HUDEP-2 (cell line): ENCODE data around the gene COL4A1.
A peak's percentile ranks its signal among the peaks of the same experiment; 100 is the strongest.

Source experiments
- DNase-seq, 76 experiments: peaks; one replicate each; lab custom pipeline; 2025; ENCODE audit not compliant: unreplicated experiment in 76 of 76; lab: John Stamatoyannopoulos, UW

Gene COL4A1

DNA sequence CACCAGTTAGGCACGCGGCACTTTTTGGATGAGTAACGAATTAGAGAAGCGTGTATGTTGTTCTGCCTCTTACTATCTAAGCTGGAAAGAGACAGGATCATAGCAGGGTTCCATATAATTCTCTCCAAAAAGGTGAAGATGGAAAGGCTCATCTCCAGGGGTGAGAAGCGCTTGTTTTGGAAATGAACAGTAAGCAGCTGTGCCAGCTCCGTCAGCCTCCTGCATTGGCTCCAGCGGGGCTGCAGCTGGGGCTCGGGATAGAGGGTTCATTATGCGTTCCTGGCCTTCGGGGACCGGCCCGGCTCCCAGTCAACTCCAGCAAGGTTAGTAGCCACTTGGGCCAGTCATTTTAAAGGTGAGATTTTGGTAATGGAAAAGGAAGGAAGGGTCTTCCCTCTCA is 155.5 kb downstream of the COL4A1 start:
- DNase-seq, result no peak

DNA sequence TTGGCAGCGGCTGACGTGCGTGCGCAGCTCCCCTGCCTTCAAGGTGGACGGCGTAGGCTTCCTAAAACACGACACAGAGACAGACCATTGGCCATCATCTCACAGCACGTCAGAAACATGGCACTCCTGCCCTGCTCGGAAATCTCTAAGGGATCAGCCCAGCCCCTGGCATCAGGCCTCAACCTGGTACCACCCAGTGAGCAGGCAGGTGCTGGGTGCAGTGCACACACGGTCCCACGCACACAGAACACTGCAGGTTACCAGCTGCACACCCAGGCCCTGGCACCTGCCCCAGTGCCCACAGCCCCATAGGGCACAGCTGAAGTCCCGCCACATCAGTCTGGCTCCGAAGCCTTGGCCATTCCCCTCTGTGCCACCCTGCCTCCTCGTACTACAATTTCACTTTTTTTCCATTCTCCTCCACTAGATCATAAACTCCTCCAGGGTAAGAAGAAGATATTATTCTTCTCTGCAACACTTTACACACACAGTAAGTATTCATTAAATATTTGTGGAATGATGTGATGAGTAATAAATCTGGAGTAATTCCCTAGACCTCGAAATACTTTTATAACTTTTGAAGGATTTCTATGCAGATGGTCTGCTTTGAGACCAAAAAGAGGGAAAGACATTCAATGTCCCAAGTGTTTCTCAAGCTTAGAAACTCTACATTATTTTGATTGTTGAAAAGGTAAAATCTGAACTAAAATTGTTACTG is 156.4 kb downstream of the COL4A1 start:
- DNase-seq, result no peak

GRCh38 chr13:110149036-110149435 is 157.9 kb downstream of the COL4A1 start:
- DNase-seq, result no peak

GRCh38 chr13:110140099-110140498 is 166.9 kb downstream of the COL4A1 start:
- no peak for DNase-seq

DNA sequence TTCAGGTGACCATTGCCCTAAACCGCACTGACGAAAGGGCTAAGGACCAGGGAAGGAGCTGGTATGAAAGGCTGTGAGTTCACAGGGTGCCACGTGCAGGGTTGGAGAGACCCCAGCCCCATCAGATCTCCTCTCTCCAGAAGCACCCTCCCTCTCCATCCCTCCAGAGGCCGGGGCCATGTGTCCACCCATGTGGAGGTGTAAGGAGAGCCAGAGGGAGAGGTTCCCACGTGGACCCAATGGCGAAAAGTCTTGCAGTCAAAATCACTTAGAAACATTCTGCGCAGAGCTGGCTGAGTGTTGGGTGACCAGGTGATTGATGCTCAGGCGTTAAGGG is 168.3 kb downstream of the COL4A1 start:
- no peak for DNase-seq

DNA sequence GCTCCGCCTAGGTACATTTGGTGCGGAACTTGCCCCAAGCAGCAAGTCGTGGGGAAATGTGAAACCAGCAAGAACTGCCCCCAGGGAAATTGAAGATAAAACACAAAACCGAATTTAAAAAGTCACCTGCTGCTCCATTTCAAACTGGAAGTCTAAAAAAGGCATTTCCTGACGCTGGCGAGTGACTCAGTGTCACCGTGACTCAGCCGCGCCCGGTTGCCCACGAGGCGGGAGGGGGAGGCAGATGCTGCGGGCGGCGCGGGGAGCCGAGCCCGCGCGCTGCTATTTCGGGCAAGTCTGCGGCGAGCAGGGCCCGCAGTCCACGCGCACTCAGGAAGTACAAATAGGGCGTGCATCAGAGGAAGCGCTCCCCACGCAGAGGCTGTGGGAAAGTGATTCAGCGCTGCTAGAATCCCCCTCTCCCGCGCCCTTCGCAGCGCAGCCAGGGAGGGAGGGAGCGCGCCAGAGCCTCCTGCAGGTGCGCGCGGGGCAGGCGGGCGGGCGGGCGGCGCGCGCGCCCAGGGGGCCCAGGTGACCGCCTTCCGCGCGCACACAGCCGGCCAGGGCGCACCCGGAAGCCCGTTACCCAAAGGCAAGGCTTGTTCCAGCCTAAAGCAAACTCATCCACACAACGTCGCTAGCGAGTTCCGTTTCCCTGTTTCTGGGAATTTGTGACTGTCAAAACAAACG is 168.8 kb downstream of the COL4A1 start:
- peak in 26 of 76 experiments; percentile 2 to 45 (median 17) for DNase-seq

- peak in 18 of 76 experiments; percentile 2 to 41 (median 18) for DNase-seq
Observed at GRCh38 chr13:110137680-110138009, 169.3 kb downstream of the COL4A1 start.

- no peak for DNase-seq
Observed at GRCh38 chr13:110136660-110137585, 170.0 kb downstream of the COL4A1 start.

DNA sequence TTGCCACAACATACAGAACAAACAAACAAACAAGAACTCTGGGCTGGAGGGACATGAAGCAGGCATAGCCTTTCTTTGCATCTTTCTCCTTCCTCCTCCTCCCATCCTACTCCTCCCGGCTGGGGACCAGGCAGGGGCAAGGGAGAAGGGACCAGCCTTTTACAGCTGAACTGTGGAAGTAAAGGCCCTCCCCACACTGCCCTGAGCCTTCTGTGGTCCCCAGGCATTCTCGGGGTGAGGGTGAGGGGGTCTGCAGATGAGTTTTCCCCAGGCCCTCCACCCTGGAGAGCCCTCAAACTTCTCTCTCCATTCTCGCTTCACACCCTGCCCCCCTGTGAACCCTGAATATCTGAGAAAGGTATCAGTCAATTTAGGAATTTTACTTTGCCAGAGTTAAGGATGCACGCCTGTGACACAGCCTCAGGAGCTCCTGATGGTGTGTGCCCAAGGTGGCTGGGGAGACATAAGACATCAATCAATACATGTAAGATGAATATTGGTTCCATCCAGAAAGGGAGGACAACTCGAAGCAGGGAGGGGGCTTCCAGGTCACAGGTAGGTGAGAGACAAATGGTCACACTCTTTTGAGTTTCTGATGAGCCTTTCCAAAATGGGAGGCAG is 170.9 kb downstream of the COL4A1 start:
- no peak for DNase-seq

DNA sequence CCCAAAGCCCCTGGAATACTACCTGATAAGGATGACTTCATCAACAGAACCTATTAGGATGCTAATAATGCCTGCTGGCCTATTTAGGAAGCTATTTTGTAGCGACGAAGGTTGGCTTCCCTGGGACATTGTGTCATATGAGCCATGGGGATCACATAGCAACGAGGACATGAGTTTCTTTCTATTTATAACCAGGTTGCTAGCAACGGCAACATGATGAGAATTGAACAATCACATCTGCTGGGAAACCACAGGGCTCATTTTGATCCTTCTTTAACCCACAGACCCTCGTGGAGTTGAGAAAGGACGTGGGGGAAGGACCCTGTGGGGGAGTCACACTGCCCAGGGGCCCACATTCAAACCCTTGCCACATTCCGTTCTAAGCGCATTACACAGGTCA is 172.2 kb downstream of the COL4A1 start:
- no peak for DNase-seq

DNA sequence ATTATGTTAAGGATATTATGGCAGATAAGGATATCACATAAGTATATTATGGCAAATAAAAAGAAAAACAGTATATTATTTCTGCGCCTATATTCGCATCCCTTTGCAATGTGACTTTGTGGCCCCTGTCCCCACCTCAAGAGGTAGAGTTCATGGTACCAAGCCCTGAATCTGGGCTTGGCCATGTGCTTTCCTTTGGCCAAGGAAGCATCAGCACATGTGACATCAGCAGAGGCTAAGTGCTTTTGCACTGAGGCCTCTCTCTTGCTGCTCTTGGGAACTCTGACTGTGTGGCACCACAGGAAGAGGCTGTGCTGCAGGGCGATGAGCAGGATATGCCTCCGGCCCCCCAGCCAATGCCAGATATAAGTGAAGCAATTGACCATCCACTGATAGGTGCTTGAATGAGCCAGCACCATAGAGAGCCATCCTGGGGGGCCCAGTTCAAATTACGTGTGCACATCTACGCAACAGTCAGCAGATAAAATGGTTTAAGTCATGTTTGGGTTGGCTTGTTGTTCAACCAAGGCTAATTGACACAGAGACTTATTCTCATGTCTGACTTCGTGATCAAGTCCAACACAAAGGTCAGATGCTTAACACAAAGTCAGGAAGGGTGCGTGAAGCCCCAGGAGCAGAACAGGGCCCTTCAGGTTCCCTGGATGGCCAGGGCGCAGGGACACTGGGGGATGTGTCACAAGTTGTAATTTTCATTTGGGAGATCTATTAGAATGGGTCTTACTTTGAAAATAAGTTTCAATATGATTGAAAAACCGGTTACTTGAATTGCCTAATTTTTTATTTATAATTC is 173.3 kb downstream of the COL4A1 start:
- no peak for DNase-seq

- no peak for DNase-seq
Observed at GRCh38 chr13:110132225-110132982, 174.6 kb downstream of the COL4A1 start.

DNA sequence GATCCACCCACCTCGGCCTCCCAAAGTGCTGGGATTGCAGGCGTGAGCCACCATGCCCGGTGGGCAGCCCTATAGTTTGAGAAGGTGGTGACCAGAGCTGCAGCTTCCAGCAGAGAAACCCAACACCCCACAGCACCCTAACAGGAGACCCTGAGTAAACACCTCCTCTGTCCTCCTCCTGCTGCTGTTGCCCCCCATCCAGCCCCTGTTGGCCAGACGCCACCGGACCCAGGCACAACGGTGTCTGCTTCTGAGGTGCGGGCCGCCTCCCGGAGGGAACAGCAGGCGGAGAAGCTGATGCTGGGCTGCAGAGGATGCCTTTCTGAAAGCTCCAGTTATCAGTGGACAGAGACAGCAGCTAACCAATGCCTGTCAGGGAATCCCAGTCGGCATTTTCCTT is 175.5 kb downstream of the COL4A1 start:
- no peak for DNase-seq

DNA sequence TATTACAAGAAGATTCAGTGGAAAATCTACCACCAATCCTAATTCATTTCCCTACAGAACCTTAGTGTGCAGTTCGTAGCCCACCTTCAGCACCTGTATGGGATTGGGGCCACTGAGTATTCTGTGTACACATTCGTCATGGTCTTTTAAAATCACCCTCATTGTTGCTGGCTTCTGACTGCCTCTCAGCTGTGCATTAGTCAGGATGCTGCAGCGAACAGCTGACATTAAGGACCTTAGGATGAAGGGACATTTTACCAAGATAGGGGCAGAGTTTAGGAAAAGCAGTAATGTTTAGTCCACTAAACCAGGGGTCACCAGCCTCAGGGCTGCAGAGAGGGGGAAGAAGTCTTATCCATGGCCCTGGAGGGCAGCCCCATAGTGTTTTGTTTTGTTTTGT is 176.5 kb downstream of the COL4A1 start:
- DNase-seq, result no peak

DNA sequence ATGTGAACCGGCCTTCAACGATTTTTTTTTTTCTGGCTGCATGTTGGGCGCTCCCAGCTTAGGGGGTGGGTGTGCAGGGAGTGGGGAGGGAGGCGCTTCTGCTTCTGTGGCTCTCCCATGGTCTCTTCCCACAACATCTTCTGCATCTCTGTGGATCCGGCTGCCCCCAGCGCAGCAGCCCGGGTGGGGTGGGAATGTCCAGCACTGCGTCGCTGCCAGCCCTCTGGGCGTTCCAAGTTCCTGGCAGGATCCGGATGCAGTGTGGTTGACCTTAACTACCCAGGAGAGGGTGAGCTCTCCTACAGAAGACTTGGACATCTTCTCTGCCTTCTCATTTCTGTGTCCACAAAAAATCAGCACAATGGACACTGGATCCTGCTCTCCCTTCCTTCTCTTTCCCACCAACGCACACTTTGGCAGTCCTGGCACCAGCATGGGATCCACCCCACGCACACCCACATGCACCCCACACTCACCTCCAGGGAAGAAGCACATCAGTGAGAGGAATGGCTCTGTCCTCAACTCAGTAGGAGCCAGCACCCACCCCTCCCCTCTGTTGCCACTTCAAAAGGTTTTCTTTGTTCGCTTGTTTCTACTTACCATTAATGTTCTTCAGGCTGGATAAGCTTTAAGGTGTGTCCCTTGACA is 177.3 kb downstream of the COL4A1 start:
- DNase-seq, result no peak

GRCh38 chr13:110129076-110129475 is 177.9 kb downstream of the COL4A1 start:
- DNase-seq, result no peak

GRCh38 chr13:110128546-110128945 is 178.4 kb downstream of the COL4A1 start:
- DNase-seq, result no peak

GRCh38 chr13:110127986-110128511 is 178.9 kb downstream of the COL4A1 start:
- no peak for DNase-seq
